Measurements from ENCODE around the gene OR51G1.

The OR51G1 gene

DNA sequence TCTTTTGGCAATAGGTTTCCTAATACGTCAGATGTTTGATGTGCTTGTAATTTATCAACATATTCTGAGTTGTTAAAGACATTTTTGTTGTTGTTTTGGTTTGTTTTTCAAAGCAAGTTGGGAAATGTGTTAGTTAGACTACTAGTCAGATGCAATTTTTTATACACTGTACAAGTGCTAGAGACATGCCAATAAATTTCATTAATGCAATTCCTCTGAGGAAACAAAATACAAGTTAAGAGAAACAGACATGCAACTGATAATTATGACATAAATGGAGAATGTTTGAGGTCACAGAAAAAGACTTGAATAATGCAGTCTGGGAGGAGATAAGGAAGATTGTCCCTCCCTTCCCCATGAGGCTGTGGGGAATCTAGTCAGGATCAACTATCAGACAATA lies 36.5 kb downstream of the OR51G1 start:
- Histone ChIP-seq H3K4me2 (ENCODE audit: low read depth, low read length, poor library complexity, severe bottlenecking) (no peak overlapping the region), H3K9me3 (ENCODE audit: insufficient read depth, low read depth, low read length) (no peaks in the 10 kb centered on the region), H3K36me3 (ENCODE audit: insufficient read depth, low read length) (no peaks in the 10 kb centered on the region), H3K27me3 (ENCODE audit: insufficient read depth, low read length, poor library complexity, severe bottlenecking) (no peaks in the 10 kb centered on the region), H3K4me3 (ENCODE audit: low read length, poor library complexity, severe bottlenecking) (no peak overlapping the region), H3F3A (ENCODE audit: low read depth) (no peaks in the 10 kb centered on the region), H3K4me1 (ENCODE audit: insufficient read depth, low read length, poor library complexity, severe bottlenecking) (no peaks in the 10 kb centered on the region), H3K79me2 (ENCODE audit: insufficient read depth, low read length) (no peaks in the 10 kb centered on the region), H3K9ac (ENCODE audit: low read depth, low read length, poor library complexity, severe bottlenecking) (no peak overlapping the region), H2AFZ (ENCODE audit: low read length) (no peak overlapping the region), H3K9me2 (replicated peaks; ENCODE audit: low read depth, low read length) (no peaks in the 10 kb centered on the region; the same call in 1 of the 2 replicates), H4K20me1 (ENCODE audit: insufficient read depth, low read length, poor library complexity, severe bottlenecking) (no peaks in the 10 kb centered on the region)
- TF ChIP-seq EZH2phosphoT487 (IDR thresholded peaks at IDR 0.05; ENCODE audit: borderline replicate concordance) (no peak), CTCF (conservative IDR thresholded peaks at IDR 0.05; ENCODE audit: low read length) (no peak)

DNA sequence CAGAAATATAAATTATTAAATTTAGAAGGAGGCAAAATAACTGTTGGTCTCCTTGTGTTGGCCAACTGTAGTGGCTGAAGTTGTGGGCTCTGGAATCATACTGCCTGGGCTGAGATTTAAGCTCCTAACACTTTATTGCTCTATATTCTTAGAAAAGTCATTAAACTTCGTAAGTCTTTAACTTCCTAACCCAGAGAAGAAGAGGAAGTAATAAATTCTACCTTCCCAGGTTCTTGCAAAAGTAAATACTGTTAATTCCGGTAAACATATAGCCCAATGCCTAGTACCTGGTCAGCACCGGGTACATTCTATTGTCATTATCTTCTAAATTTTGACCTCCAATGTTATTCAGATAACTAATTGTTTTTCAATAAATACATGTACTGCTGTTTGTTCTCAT lies 38.0 kb downstream of the OR51G1 start:
- Histone ChIP-seq H3K9me3 (ENCODE audit: insufficient read depth, low read depth, low read length) (no peaks in the 10 kb centered on the region), H3K9me2 (replicated peaks; ENCODE audit: low read depth, low read length) (no peaks in the 10 kb centered on the region; the same call in 1 of the 2 replicates), H2AFZ (ENCODE audit: low read length) (no peak overlapping the region), H3K4me2 (ENCODE audit: low read depth, low read length, poor library complexity, severe bottlenecking) (no peak overlapping the region), H3K79me2 (ENCODE audit: insufficient read depth, low read length) (no peaks in the 10 kb centered on the region), H3K27me3 (ENCODE audit: insufficient read depth, low read length, poor library complexity, severe bottlenecking) (no peaks in the 10 kb centered on the region), H4K20me1 (ENCODE audit: insufficient read depth, low read length, poor library complexity, severe bottlenecking) (no peaks in the 10 kb centered on the region), H3K9ac (ENCODE audit: low read depth, low read length, poor library complexity, severe bottlenecking) (no peak overlapping the region), H3F3A (ENCODE audit: low read depth) (no peaks in the 10 kb centered on the region), H3K4me1 (ENCODE audit: insufficient read depth, low read length, poor library complexity, severe bottlenecking) (no peaks in the 10 kb centered on the region), H3K36me3 (ENCODE audit: insufficient read depth, low read length) (no peaks in the 10 kb centered on the region), H3K4me3 (ENCODE audit: low read length, poor library complexity, severe bottlenecking) (no peak overlapping the region)
- no peak for TF ChIP-seq EZH2phosphoT487 (IDR thresholded peaks at IDR 0.05; ENCODE audit: borderline replicate concordance)
- TF ChIP-seq CTCF (conservative IDR thresholded peaks at IDR 0.05; ENCODE audit: low read length): no peak

GRCh38 chr11:4884361-4884760 lies 39.8 kb downstream of the OR51G1 start:
- Histone ChIP-seq H3F3A (ENCODE audit: low read depth) (no peaks in the 10 kb centered on the region), H2AFZ (ENCODE audit: low read length) (no peak overlapping the region), H3K4me2 (ENCODE audit: low read depth, low read length, poor library complexity, severe bottlenecking) (no peak overlapping the region), H3K27me3 (ENCODE audit: insufficient read depth, low read length, poor library complexity, severe bottlenecking) (no peaks in the 10 kb centered on the region), H3K9me2 (replicated peaks; ENCODE audit: low read depth, low read length) (no peaks in the 10 kb centered on the region; the same call in 1 of the 2 replicates), H3K9me3 (ENCODE audit: insufficient read depth, low read depth, low read length) (no peaks in the 10 kb centered on the region), H3K36me3 (ENCODE audit: insufficient read depth, low read length) (no peaks in the 10 kb centered on the region), H4K20me1 (ENCODE audit: insufficient read depth, low read length, poor library complexity, severe bottlenecking) (no peaks in the 10 kb centered on the region), H3K4me1 (ENCODE audit: insufficient read depth, low read length, poor library complexity, severe bottlenecking) (no peaks in the 10 kb centered on the region), H3K9ac (ENCODE audit: low read depth, low read length, poor library complexity, severe bottlenecking) (no peak overlapping the region), H3K4me3 (ENCODE audit: low read length, poor library complexity, severe bottlenecking) (no peak overlapping the region), H3K79me2 (ENCODE audit: insufficient read depth, low read length) (no peaks in the 10 kb centered on the region)
- TF ChIP-seq EZH2phosphoT487 (IDR thresholded peaks at IDR 0.05; ENCODE audit: borderline replicate concordance) (no peak), CTCF (conservative IDR thresholded peaks at IDR 0.05; ENCODE audit: low read length) (no peak)

Data from Loucy (cell line).